H1 (cell line): ENCODE results near the gene GALNT11.

Experiments
- ATF3 ChIP-seq: IDR thresholded peaks from 2 replicates; pipeline ENCODE4 v1.6.1; 2011; ENCODE audit warnings: low read depth, mild to moderate bottlenecking, low read length; ENCODE audit not compliant: insufficient read depth
- CTCF ChIP-seq, 3 experiments: IDR thresholded peaks; 1 replicate in 2 of 3; 2 replicates in 1 of 3; pipeline versions ENCODE4 v1.5.1 to v1.6.1; 2011; ENCODE audit warnings: low read length in 3 of 3, mild to moderate bottlenecking in 3 of 3, inconsistent platforms in 2 of 3, low read depth in 1 of 3, moderate library complexity in 1 of 3; ENCODE audit not compliant: insufficient read depth in 1 of 3; ENCODE audit errors: control extremely low read depth in 1 of 3
- SRF ChIP-seq: IDR thresholded peaks from 2 replicates; pipeline ENCODE4 v1.6.1; 2011; ENCODE audit warnings: mild to moderate bottlenecking, low read depth, low read length, moderate library complexity
- TAF1 ChIP-seq: IDR thresholded peaks from 2 replicates; pipeline ENCODE4 v1.6.1; 2011; ENCODE audit warnings: mild to moderate bottlenecking, low read depth, low read length

DNA sequence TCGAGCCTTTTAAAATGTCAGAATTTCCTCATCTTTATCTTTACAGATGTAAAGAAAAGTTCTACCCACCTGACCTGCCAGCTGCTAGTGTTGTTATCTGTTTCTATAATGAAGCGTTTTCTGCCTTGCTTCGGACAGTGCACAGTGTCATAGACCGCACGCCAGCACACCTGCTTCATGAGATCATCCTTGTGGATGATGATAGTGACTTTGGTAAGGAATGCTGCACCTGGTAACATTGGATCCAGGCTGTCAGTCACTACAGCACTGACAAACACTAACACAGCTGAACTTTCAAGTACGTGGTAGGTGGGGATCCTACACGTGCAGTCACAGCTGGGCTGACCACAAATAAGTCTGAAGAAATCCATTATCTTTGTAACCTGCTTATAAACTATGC, 77.6 kb downstream of the GALNT11 start:
- TF ChIP-seq SRF (no peak), ATF3 (no peak), CTCF (IDR thresholded peaks at IDR 0.05; ENCODE audit: control extremely low read depth in 1 of 3, insufficient read depth in 1 of 3, low read depth in 1 of 3, low read length in 3 of 3) (no peak), TAF1 (no peak)
